Gastroesophageal sphincter (tissue), 3 donors: ENCODE data around the gene PIK3R1.

ENCODE experiments used
- EP300 ChIP-seq: sonication (generic); formaldehyde crosslinking; IDR thresholded peaks from one replicate; pipeline ENCODE4 v1.6.1; 2017; ENCODE audit warnings: antibody characterized with exemption, mild to moderate bottlenecking
- POLR2A ChIP-seq, 2 donors: fragments of 450-650 bp; IDR thresholded peaks; one replicate each; pipeline ENCODE4 v1.6.1; 2017; ENCODE audit warnings: antibody characterized with exemption in 2 of 2, mild to moderate bottlenecking in 2 of 2, moderate library complexity in 1 of 2
- POLR2AphosphoS5 ChIP-seq: sonication (generic); formaldehyde crosslinking; IDR thresholded peaks from one replicate; pipeline ENCODE4 v1.6.1; 2017; ENCODE audit warnings: antibody characterized with exemption
- TF ChIP-seq, protein P1 (sequence below), 4 experiments: fragments of 200-600 bp in 2 of 4; fragments of 450-650 bp in 2 of 4; sonication (generic) in 1 of 4; IDR thresholded peaks; one replicate each; pipeline ENCODE4 v1.5.1; 2017 to 2019; ENCODE audit warnings: antibody characterized with exemption in 4 of 4, mild to moderate bottlenecking in 2 of 4, moderate library complexity in 2 of 4

DNA sequence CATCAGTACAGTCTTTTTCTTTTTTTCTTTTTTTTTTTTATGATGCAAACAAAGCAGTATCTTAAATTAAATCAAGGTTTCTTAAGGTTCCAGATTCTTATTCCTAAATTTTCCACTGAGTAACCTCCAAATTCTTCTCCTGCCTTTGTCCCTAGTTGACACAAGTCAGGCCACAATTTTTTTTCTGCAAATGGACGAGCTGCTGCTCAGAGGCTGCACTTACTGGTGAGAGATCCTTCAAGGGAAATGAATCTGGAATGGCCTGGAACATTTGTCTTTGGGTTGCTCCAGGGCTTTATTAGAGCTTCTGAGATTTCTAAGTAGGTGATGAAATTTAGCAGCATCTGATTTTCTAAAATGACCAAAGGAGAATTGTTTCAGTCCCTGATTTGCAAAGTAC is 39.3 kb downstream of the PIK3R1 start:
- TF ChIP-seq POLR2A (IDR thresholded peaks at IDR 0.05) (no peak), EP300 (no peak), POLR2AphosphoS5 (no peak)
- TF ChIP-seq, protein P1, sequence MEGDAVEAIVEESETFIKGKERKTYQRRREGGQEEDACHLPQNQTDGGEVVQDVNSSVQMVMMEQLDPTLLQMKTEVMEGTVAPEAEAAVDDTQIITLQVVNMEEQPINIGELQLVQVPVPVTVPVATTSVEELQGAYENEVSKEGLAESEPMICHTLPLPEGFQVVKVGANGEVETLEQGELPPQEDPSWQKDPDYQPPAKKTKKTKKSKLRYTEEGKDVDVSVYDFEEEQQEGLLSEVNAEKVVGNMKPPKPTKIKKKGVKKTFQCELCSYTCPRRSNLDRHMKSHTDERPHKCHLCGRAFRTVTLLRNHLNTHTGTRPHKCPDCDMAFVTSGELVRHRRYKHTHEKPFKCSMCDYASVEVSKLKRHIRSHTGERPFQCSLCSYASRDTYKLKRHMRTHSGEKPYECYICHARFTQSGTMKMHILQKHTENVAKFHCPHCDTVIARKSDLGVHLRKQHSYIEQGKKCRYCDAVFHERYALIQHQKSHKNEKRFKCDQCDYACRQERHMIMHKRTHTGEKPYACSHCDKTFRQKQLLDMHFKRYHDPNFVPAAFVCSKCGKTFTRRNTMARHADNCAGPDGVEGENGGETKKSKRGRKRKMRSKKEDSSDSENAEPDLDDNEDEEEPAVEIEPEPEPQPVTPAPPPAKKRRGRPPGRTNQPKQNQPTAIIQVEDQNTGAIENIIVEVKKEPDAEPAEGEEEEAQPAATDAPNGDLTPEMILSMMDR (IDR thresholded peaks at IDR 0.05), result no peak
